Kidney epithelial cell (primary cell): ENCODE results near the gene CEP162. TPM values are rescaled to one million over a fixed set of nuclear protein-coding genes. Genes with fewer than 3 reads are reported as not detected.

Experiments
- DNase-seq: peaks from one replicate; pipeline ENCODE4 v3.0.0-alpha.2; 2010; ENCODE audit warnings: low read depth
- H3K27me3 ChIP-seq: 2 replicates; pipeline ENCODE4 v1.6.0; 2011; ENCODE audit warnings: low read length; ENCODE audit not compliant: control insufficient read depth, insufficient read depth
- H3K36me3 ChIP-seq: 2 replicates; pipeline ENCODE4 v1.5.1; 2011; ENCODE audit warnings: low read length; ENCODE audit not compliant: control insufficient read depth, insufficient read depth
- H3K4me3 ChIP-seq: 2 replicates; pipeline ENCODE4 v1.5.1; 2011; ENCODE audit warnings: low read depth, mild to moderate bottlenecking, control low read depth, low read length
- CTCF ChIP-seq: IDR thresholded peaks from 2 replicates; pipeline ENCODE4 v1.5.1; 2011; ENCODE audit warnings: mild to moderate bottlenecking, moderate library complexity, low read length, control low read depth, inconsistent platforms; ENCODE audit not compliant: insufficient read depth, poor library complexity, severe bottlenecking
- total RNA-seq: library from RNA; depleted of rRNA; stranded (reverse); fragments of >200 nt; gene quantifications from 2 replicates; pipeline ENCODE4 v1.2.3, GENCODE V29; 2015

Gene CEP162
- total RNA-seq, 1 donor from 2014 or later: 6.3 TPM

GRCh38 chr6:84095156-84095555 lies 132.3 kb downstream of the CEP162 start:
- TF ChIP-seq CTCF: no peak
- H3K36me3 ChIP-seq: no peaks in the 10 kb centered on the region
- no peaks in the 10 kb centered on the region for H3K27me3 ChIP-seq
- no peak overlapping the region for H3K4me3 ChIP-seq
- no peak for DNase-seq

- no peak for TF ChIP-seq CTCF
- no peaks in the 10 kb centered on the region for H3K36me3 ChIP-seq
- no peaks in the 10 kb centered on the region for H3K27me3 ChIP-seq
- no peak overlapping the region for H3K4me3 ChIP-seq
- DNase-seq: no peak
Measured at GRCh38 chr6:84093441-84094435, 133.7 kb downstream of the CEP162 start.

- DNase-seq: no peak
- TF ChIP-seq CTCF: no peak
- no peaks in the 10 kb centered on the region for H3K27me3 ChIP-seq
- H3K4me3 ChIP-seq: no peak overlapping the region
- H3K36me3 ChIP-seq: no peaks in the 10 kb centered on the region
Measured at GRCh38 chr6:84089552-84089951, 137.9 kb downstream of the CEP162 start.

- no peak for DNase-seq
- no peak overlapping the region for H3K4me3 ChIP-seq
- no peaks in the 10 kb centered on the region for H3K36me3 ChIP-seq
- TF ChIP-seq CTCF: no peak
- no peaks in the 10 kb centered on the region for H3K27me3 ChIP-seq
Measured at GRCh38 chr6:84089081-84089480, 138.4 kb downstream of the CEP162 start.

GRCh38 chr6:84086545-84087429 lies 140.7 kb downstream of the CEP162 start:
- DNase-seq: no peak
- no peaks in the 10 kb centered on the region for H3K27me3 ChIP-seq
- TF ChIP-seq CTCF: no peak
- H3K36me3 ChIP-seq: no peaks in the 10 kb centered on the region
- no peak overlapping the region for H3K4me3 ChIP-seq
